HEK293 (cell line): ENCODE results near the gene ANKRD33.

ENCODE experiments used
- CTCF ChIA-PET: fragments of 350-600 bp; formaldehyde crosslinking; extraction: SDS; loops from one replicate; lab custom pipeline; 2021; ENCODE audit warnings: antibody characterized with exemption; lab: Yijun Ruan, JAX
- POLR2A ChIA-PET: fragments of 300-600 bp; formaldehyde crosslinking; extraction: SDS; loops from one replicate; lab custom pipeline; 2020; ENCODE audit warnings: antibody characterized with exemption, inconsistent platforms; lab: Yijun Ruan, JAX
- H3K27ac ChIP-seq: fragments of 200-500 bp; sonication (Bioruptor generic); 2 replicates; pipeline ENCODE4 v1.5.1; 2014; ENCODE audit warnings: low read depth, low read length, control low read depth, inconsistent platforms; ENCODE audit errors: extremely low read depth
- H3K36me3 ChIP-seq, 2 experiments: fragments of 200-500 bp in 1 of 2; sonication (Bioruptor generic) in 1 of 2; 1 replicate in 1 of 2; 2 replicates in 1 of 2; pipeline ENCODE4 v1.5.1; 2014 to 2017; ENCODE audit warnings: inconsistent platforms in 2 of 2, low read length in 2 of 2; ENCODE audit not compliant: control insufficient read depth in 2 of 2, insufficient read depth in 1 of 2
- H3K4me1 ChIP-seq: fragments of 200-500 bp; sonication (Bioruptor generic); 2 replicates; pipeline ENCODE4 v1.5.1; 2014; ENCODE audit warnings: mild to moderate bottlenecking, low read length, inconsistent platforms; ENCODE audit not compliant: control insufficient read depth, insufficient read depth
- H3K4me3 ChIP-seq: 2 replicates; pipeline ENCODE4 v1.5.1; 2011; ENCODE audit warnings: low read depth, mild to moderate bottlenecking, control low read depth, low read length, moderate library complexity
- H3K9me3 ChIP-seq: fragments of 200-500 bp; sonication (Bioruptor generic); 2 replicates; pipeline ENCODE4 v1.5.1; 2014; ENCODE audit warnings: low read depth, low read length, inconsistent platforms; ENCODE audit not compliant: control insufficient read depth, insufficient read depth
- GLIS1 ChIP-seq: fragments of 450-650 bp; formaldehyde crosslinking; IDR thresholded peaks from 2 replicates; pipeline ENCODE4 v1.5.1; 2016; ENCODE audit warnings: missing biosample characterization, missing genetic modification characterization
- GLIS2 ChIP-seq: fragments of 450-650 bp; formaldehyde crosslinking; IDR thresholded peaks from 2 replicates; pipeline ENCODE4 v1.5.1; 2016; ENCODE audit warnings: missing biosample characterization, missing genetic modification characterization
- HOXA7 ChIP-seq: sonication (generic); formaldehyde crosslinking; IDR thresholded peaks from 2 replicates; pipeline ENCODE4 v1.8.1; 2022; ENCODE audit warnings: missing genetic modification reagents, borderline replicate concordance
- HOXC10 ChIP-seq: sonication (generic); formaldehyde crosslinking; IDR thresholded peaks from 2 replicates; pipeline ENCODE4 v1.8.1; 2023; ENCODE audit warnings: mild to moderate bottlenecking, missing genetic modification reagents
- MEIS1 ChIP-seq: sonication (generic); formaldehyde crosslinking; IDR thresholded peaks from 2 replicates; pipeline ENCODE4 v1.8.1; 2022; ENCODE audit warnings: missing genetic modification reagents, mild to moderate bottlenecking, borderline replicate concordance
- OSR2 ChIP-seq: fragments of 450-650 bp; formaldehyde crosslinking; IDR thresholded peaks from 2 replicates; pipeline ENCODE4 v1.5.1; 2016; ENCODE audit warnings: missing biosample characterization, missing genetic modification characterization
- SALL2 ChIP-seq: fragments of 450-650 bp; formaldehyde crosslinking; IDR thresholded peaks from 2 replicates; pipeline ENCODE4 v1.5.0; 2017; ENCODE audit warnings: missing biosample characterization, mild to moderate bottlenecking, missing genetic modification characterization, borderline replicate concordance
- SCRT1 ChIP-seq: fragments of 450-650 bp; formaldehyde crosslinking; IDR thresholded peaks from 2 replicates; pipeline ENCODE4 v1.5.1; 2016; ENCODE audit warnings: missing biosample characterization, missing genetic modification characterization, borderline replicate concordance
- SP2 ChIP-seq: fragments of 450-650 bp; formaldehyde crosslinking; IDR thresholded peaks from 2 replicates; pipeline ENCODE4 v1.5.1; 2016; ENCODE audit warnings: missing biosample characterization, missing genetic modification characterization
- TCF7L2 ChIP-seq: IDR thresholded peaks from 2 replicates; pipeline ENCODE4 v1.6.1; 2011; ENCODE audit warnings: low read depth, mild to moderate bottlenecking, inconsistent platforms, low read length, moderate library complexity, borderline replicate concordance
- WT1 ChIP-seq: fragments of 450-650 bp; formaldehyde crosslinking; IDR thresholded peaks from 2 replicates; pipeline ENCODE4 v1.5.1; 2016; ENCODE audit warnings: missing biosample characterization, missing genetic modification characterization
- ZBTB20 ChIP-seq: fragments of 450-650 bp; formaldehyde crosslinking; IDR thresholded peaks from 2 replicates; pipeline ENCODE4 v1.5.1; 2016; ENCODE audit warnings: missing biosample characterization, missing genetic modification characterization
- ZBTB21 ChIP-seq: fragments of 450-650 bp; formaldehyde crosslinking; IDR thresholded peaks from 2 replicates; pipeline ENCODE4 v1.5.1; 2017; ENCODE audit warnings: missing biosample characterization, missing genetic modification characterization
- ZBTB8A ChIP-seq: fragments of 450-650 bp; formaldehyde crosslinking; IDR thresholded peaks from 2 replicates; pipeline ENCODE4 v1.5.1; 2016; ENCODE audit warnings: missing biosample characterization, missing genetic modification characterization
- ZFP3 ChIP-seq: fragments of 450-650 bp; formaldehyde crosslinking; IDR thresholded peaks from 2 replicates; pipeline ENCODE4 v1.5.1; 2016; ENCODE audit warnings: low read depth, missing biosample characterization, missing genetic modification characterization
- ZIC2 ChIP-seq: fragments of 450-650 bp; formaldehyde crosslinking; IDR thresholded peaks from 2 replicates; pipeline ENCODE4 v1.5.1; 2016; ENCODE audit warnings: missing biosample characterization, missing genetic modification characterization
- ZNF184 ChIP-seq: fragments of 450-650 bp; IDR thresholded peaks from 2 replicates; pipeline ENCODE4 v1.5.1; 2018; ENCODE audit warnings: missing biosample characterization, mild to moderate bottlenecking, missing genetic modification characterization
- ZNF274 ChIP-seq, 2 experiments: fragments of 200-500 bp in 1 of 2; fragments of 450-650 bp in 1 of 2; sonication (Bioruptor generic) in 1 of 2; formaldehyde crosslinking in 1 of 2; IDR thresholded peaks; 2 replicates each; pipeline versions ENCODE4 v1.5.1 to v1.6.1; 2014 to 2016; ENCODE audit warnings: borderline replicate concordance in 1 of 2, inconsistent platforms in 1 of 2, low read length in 1 of 2, missing biosample characterization in 1 of 2, missing genetic modification characterization in 1 of 2
- ZNF366 ChIP-seq: fragments of 450-650 bp; formaldehyde crosslinking; conservative IDR thresholded peaks from 2 replicates; pipeline ENCODE4 v1.5.1; 2016; ENCODE audit warnings: missing biosample characterization, missing genetic modification characterization
- ZNF501 ChIP-seq: fragments of 450-650 bp; formaldehyde crosslinking; IDR thresholded peaks from 2 replicates; pipeline ENCODE4 v1.5.1; 2016; ENCODE audit warnings: missing biosample characterization, missing genetic modification characterization
- ZNF549 ChIP-seq: fragments of 450-650 bp; IDR thresholded peaks from 2 replicates; pipeline ENCODE4 v1.5.1; 2018; ENCODE audit warnings: missing biosample characterization, missing genetic modification characterization, mild to moderate bottlenecking, inconsistent platforms, moderate library complexity
- ZNF555 ChIP-seq: fragments of 450-650 bp; formaldehyde crosslinking; conservative IDR thresholded peaks from 2 replicates; pipeline ENCODE4 v1.5.1; 2017; ENCODE audit warnings: missing biosample characterization, mild to moderate bottlenecking, missing genetic modification characterization, inconsistent platforms
- ZNF624 ChIP-seq: fragments of 450-650 bp; formaldehyde crosslinking; IDR thresholded peaks from 2 replicates; pipeline ENCODE4 v1.5.1; 2017; ENCODE audit warnings: missing biosample characterization, missing genetic modification characterization
- ZNF664 ChIP-seq: fragments of 450-650 bp; formaldehyde crosslinking; IDR thresholded peaks from 2 replicates; pipeline ENCODE4 v1.5.1; 2016; ENCODE audit warnings: missing biosample characterization, missing genetic modification characterization
- ZNF701 ChIP-seq: fragments of 450-650 bp; formaldehyde crosslinking; IDR thresholded peaks from 2 replicates; pipeline ENCODE4 v1.5.1; 2016; ENCODE audit warnings: missing biosample characterization, missing genetic modification characterization
- ZNF792 ChIP-seq: fragments of 450-650 bp; formaldehyde crosslinking; IDR thresholded peaks from 2 replicates; pipeline ENCODE4 v1.5.1; 2016; ENCODE audit warnings: missing biosample characterization, missing genetic modification characterization
- TF ChIP-seq, protein P1 (sequence below): sonication (generic); formaldehyde crosslinking; IDR thresholded peaks from 2 replicates; pipeline ENCODE4 v1.8.1; 2022; ENCODE audit warnings: mild to moderate bottlenecking, moderate library complexity, missing genetic modification reagents
- TF ChIP-seq, protein P2 (sequence below): fragments of 450-650 bp; formaldehyde crosslinking; conservative IDR thresholded peaks from 2 replicates; pipeline ENCODE4 v1.5.1; 2016; ENCODE audit warnings: low read depth, missing biosample characterization, missing genetic modification characterization
- TF ChIP-seq, protein P3 (sequence below): fragments of 450-650 bp; formaldehyde crosslinking; IDR thresholded peaks from 2 replicates; pipeline ENCODE4 v1.5.1; 2016; ENCODE audit warnings: missing biosample characterization, missing genetic modification characterization

Gene ANKRD33

DNA sequence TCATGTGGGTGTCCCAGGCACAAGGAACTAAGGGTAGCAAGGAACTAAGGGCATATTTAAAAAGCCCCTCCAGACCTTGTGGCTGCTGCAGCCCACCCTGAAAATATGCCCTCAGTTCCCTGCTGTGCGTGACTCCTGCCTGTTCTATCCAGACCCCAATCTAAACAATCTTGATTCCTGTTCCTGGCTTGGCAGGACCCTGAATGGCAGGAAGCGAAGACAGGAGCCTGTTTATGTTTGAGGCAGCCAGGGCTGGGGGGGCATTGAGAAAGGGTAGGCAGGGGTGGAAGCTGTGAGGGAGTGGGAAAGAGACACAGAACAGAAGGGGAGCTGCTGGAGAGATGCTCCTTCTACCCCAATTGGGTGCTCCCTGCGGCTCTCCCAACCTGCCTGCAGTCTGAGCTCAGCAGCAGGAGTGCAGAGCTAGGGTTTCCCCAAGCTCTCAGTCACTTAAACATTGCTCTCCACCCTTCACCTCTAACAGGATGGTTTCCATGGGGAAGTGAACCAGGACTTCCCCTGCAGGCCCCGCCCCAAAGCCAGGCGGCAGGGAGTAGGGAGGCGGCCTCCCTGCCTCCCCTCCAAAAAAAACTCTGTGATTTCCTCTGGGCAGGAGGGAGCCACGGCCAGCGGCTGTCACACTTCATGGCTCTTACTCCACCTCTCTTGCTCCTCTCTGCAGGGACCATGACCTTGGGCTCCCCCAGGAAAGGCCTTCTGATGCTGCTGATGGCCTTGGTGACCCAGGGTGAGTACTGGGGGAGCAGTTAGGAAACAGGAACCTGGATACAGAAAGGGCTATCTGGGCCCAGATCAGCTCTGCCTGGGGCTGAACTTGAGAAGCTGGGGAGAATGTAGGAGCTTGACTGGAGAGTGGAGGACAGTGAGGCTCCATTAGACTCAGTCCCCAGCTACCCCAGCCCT is 24.1 kb downstream of the ANKRD33 start (continued):
- TF ChIP-seq, protein P1, sequence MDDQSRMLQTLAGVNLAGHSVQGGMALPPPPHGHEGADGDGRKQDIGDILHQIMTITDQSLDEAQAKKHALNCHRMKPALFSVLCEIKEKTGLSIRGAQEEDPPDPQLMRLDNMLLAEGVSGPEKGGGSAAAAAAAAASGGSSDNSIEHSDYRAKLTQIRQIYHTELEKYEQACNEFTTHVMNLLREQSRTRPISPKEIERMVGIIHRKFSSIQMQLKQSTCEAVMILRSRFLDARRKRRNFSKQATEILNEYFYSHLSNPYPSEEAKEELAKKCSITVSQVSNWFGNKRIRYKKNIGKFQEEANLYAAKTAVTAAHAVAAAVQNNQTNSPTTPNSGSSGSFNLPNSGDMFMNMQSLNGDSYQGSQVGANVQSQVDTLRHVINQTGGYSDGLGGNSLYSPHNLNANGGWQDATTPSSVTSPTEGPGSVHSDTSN (CRISPR knock-in tag) = no peak
- TF ChIP-seq WT1 (tag by site-specific recombination) (peak; percentile 83), SCRT1 (tag by site-specific recombination) (no peak), MEIS1 (CRISPR knock-in tag) (no peak), ZNF549 (tag by site-specific recombination) (no peak), ZNF624 (no peak), ZNF366 (tag by site-specific recombination) (0 out of 2 replicates have a peak, but pooled peaks have one; percentile 9), SALL2 (no peak)

DNA sequence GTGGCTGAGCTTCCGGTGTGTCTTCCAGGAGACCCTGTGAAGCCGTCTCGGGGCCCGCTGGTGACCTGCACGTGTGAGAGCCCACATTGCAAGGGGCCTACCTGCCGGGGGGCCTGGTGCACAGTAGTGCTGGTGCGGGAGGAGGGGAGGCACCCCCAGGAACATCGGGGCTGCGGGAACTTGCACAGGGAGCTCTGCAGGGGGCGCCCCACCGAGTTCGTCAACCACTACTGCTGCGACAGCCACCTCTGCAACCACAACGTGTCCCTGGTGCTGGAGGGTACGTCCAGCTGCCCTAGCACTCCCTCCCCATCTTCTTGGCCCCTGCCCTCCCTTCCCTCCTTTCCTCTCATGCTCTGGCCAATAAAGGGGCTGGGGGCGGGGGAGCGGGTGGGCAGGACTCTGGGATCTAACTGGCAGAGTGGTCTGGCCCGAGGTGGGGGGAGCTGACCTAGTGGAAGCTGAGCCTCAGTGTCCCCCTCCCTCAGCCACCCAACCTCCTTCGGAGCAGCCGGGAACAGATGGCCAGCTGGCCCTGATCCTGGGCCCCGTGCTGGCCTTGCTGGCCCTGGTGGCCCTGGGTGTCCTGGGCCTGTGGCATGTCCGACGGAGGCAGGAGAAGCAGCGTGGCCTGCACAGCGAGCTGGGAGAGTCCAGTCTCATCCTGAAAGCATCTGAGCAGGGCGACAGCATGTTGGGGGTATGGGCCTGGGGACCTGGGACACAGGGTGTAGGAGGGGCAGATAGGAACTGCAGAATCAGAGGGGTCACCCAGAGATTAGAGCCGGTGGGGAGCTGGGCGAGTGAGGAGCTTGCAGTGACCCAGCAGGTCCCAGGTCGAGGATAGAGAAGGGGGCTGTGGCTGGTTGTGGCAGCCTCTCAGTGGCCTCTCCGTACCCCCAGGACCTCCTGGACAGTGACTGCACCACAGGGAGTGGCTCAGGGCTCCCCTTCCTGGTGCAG is 25.4 kb downstream of the ANKRD33 start:
- peaks cover 0 to 10% of the 10 kb centered on the region in 2 experiments; a peak in 1 of 3 replicates for H3K36me3 ChIP-seq
- no peaks in the 10 kb centered on the region for H3K9me3 ChIP-seq
- no peaks in the 10 kb centered on the region for H3K4me1 ChIP-seq
- no peak overlapping the region for H3K4me3 ChIP-seq
- CTCF ChIA-PET = interaction anchor here (0.7 to 3.3 kb wide), 14 partner anchors 9 to 559 kb away, joined by 3 to 40 read pairs (median 4); no protein-coding TSS in a partner anchor
- H3K27ac ChIP-seq = no peak overlapping the region
- TF ChIP-seq ZBTB21 (tag by site-specific recombination) (no peak), ZIC2 (tag by site-specific recombination) (peak; percentile 66), ZNF555 (tag by site-specific recombination) (no peak), SP2 (tag by site-specific recombination) (no peak), ZNF184 (no peak), ZBTB8A (tag by site-specific recombination) (no peak), GLIS2 (tag by site-specific recombination) (peak; percentile 65), ZFP3 (tag by site-specific recombination) (no peak), ZNF664 (tag by site-specific recombination) (no peak), TCF7L2 (no peak), ZBTB20 (tag by site-specific recombination) (no peak), ZNF274 (IDR thresholded peaks at IDR 0.05; ENCODE audit: low read length) (no peak), ZNF274 (tag by site-specific recombination; IDR thresholded peaks at IDR 0.05; ENCODE audit: borderline replicate concordance) (no peak), ZNF792 (no peak), GLIS1 (tag by site-specific recombination) (peak; percentile 69), ZNF501 (no peak), OSR2 (tag by site-specific recombination) (no peak), ZNF701 (no peak), HOXC10 (CRISPR knock-in tag) (no peak), ZNF366 (tag by site-specific recombination) (no peak), HOXA7 (CRISPR knock-in tag) (no peak)
- TF ChIP-seq, protein P2, sequence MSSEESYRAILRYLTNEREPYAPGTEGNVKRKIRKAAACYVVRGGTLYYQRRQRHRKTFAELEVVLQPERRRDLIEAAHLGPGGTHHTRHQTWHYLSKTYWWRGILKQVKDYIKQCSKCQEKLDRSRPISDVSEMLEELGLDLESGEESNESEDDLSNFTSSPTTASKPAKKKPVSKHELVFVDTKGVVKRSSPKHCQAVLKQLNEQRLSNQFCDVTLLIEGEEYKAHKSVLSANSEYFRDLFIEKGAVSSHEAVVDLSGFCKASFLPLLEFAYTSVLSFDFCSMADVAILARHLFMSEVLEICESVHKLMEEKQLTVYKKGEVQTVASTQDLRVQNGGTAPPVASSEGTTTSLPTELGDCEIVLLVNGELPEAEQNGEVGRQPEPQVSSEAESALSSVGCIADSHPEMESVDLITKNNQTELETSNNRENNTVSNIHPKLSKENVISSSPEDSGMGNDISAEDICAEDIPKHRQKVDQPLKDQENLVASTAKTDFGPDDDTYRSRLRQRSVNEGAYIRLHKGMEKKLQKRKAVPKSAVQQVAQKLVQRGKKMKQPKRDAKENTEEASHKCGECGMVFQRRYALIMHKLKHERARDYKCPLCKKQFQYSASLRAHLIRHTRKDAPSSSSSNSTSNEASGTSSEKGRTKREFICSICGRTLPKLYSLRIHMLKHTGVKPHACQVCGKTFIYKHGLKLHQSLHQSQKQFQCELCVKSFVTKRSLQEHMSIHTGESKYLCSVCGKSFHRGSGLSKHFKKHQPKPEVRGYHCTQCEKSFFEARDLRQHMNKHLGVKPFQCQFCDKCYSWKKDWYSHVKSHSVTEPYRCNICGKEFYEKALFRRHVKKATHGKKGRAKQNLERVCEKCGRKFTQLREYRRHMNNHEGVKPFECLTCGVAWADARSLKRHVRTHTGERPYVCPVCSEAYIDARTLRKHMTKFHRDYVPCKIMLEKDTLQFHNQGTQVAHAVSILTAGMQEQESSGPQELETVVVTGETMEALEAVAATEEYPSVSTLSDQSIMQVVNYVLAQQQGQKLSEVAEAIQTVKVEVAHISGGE = no peak
- TF ChIP-seq, protein P3, sequence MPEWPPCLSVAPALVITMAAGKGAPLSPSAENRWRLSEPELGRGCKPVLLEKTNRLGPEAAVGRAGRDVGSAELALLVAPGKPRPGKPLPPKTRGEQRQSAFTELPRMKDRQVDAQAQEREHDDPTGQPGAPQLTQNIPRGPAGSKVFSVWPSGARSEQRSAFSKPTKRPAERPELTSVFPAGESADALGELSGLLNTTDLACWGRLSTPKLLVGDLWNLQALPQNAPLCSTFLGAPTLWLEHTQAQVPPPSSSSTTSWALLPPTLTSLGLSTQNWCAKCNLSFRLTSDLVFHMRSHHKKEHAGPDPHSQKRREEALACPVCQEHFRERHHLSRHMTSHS = no peak
- POLR2A ChIA-PET = no interaction called here
